Astrocyte (in vitro differentiated cells and primary cell): ENCODE results near the gene SEPSECS.

Source experiments
- CTCF ChIP-seq: IDR thresholded peaks from 2 replicates; pipeline ENCODE4 v1.5.1; 2011; ENCODE audit warnings: low read depth, mild to moderate bottlenecking, inconsistent platforms, low read length, moderate library complexity; ENCODE audit not compliant: insufficient read depth
- EZH2 ChIP-seq: IDR thresholded peaks from 2 replicates; pipeline ENCODE4 v1.6.1; 2012; ENCODE audit warnings: mild to moderate bottlenecking, low read length, inconsistent platforms; ENCODE audit not compliant: insufficient read depth

DNA sequence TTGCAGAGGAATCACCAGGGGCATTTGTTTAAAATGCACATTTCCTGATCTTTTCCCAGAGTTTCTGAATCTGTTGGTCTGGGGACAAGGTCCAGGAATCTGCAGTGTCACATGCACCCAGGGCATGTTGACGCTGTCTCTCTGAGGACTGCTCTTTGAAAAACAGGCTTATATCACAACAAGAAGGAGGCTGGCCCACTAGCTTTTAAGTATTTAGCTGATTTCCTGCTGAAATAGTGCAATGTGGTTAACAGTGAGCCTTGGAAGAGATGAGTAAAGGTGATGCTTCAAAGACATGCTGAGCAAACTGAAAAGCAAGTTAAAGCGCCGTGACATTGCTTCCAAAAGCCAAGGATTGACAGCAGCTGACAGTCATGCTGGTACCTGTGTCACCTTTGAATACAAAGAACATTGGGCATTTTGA is 18.6 kb upstream of the SEPSECS start:
- TF ChIP-seq CTCF (no peak), EZH2 (no peak)
